Activated CD4-positive, alpha-beta T cell treated with anti-CD3 and anti-CD28 coated beads, Interleukin-10, Interleukin-2, amounts not matched to agents 100 ng/mL and 50 ng/mL, durations not matched to agents 16 hours and 8 hours (primary cell): ENCODE results near the gene ZBTB4.
"Not testable (repeated sequence)": the region's sequence is repeated elsewhere in the genome, so short reads cannot be mapped to it uniquely, and the experiment has no call there.

ENCODE experiments used
- DNase-seq: peaks from one replicate; pipeline ENCODE4 v3.0.0-alpha.2; 2020

The ZBTB4 gene

GRCh38 chr17:7490144-7490543 is 10.7 kb upstream of the ZBTB4 start:
- no peak for DNase-seq

- no peak for DNase-seq
Observed at GRCh38 chr17:7486181-7486580, 6.8 kb upstream of the ZBTB4 start.

GRCh38 chr17:7484919-7485377 is 5.5 kb upstream of the ZBTB4 start:
- no peak for DNase-seq

- DNase-seq = peak; percentile 98
Observed at GRCh38 chr17:7484067-7484918, 4.9 kb upstream of the ZBTB4 start, which contains the start of gene POLR2A. Gene POLR2A, plus strand, starts transcription at chr17:7484366.

- DNase-seq = peak; percentile 94
Observed at GRCh38 chr17:7483255-7484066, 4.0 kb upstream of the ZBTB4 start.

GRCh38 chr17:7482742-7483088 is 3.3 kb upstream of the ZBTB4 start:
- DNase-seq = not testable (repeated sequence)

GRCh38 chr17:7481842-7482741 is 2.7 kb upstream of the ZBTB4 start:
- DNase-seq = not testable (repeated sequence)

GRCh38 chr17:7481275-7481674 is 1.8 kb upstream of the ZBTB4 start, which contains the start of gene SLC35G6:
Gene SLC35G6, plus strand, starts transcription at chr17:7481446. Its CDS starts 71 bp downstream, at chr17:7481517.
- not testable (repeated sequence) for DNase-seq

GRCh38 chr17:7480089-7480384 is 606 bp upstream of the ZBTB4 start:
- no peak for DNase-seq

- peak; percentile 60 for DNase-seq
Observed at GRCh38 chr17:7478276-7479212, 887 bp downstream of the ZBTB4 start.

GRCh38 chr17:7477392-7478275 is 1.8 kb downstream of the ZBTB4 start:
- DNase-seq = no peak

GRCh38 chr17:7476951-7477350 is 2.5 kb downstream of the ZBTB4 start:
- DNase-seq = no peak

GRCh38 chr17:7476494-7476893 is 2.9 kb downstream of the ZBTB4 start:
- no peak for DNase-seq

- DNase-seq = no peak
Observed at GRCh38 chr17:7475764-7476422, 3.5 kb downstream of the ZBTB4 start.

- not testable (repeated sequence) for DNase-seq
Observed at GRCh38 chr17:7474767-7475166, 4.7 kb downstream of the ZBTB4 start.

- DNase-seq = no peak
Observed at GRCh38 chr17:7471729-7472128, 7.7 kb downstream of the ZBTB4 start.

GRCh38 chr17:7470457-7470973 is 8.9 kb downstream of the ZBTB4 start:
- not testable (repeated sequence) for DNase-seq

GRCh38 chr17:7469843-7470242 is 9.6 kb downstream of the ZBTB4 start:
- DNase-seq = not testable (repeated sequence)

- DNase-seq = no peak
Observed at GRCh38 chr17:7468804-7469389, 10.5 kb downstream of the ZBTB4 start.
